Activated CD4-positive, alpha-beta T cell treated with anti-CD3 and anti-CD28 coated beads, Interleukin-2, amount 10 ng/mL, durations not matched to agents 7 days and 5 days (primary cell): ENCODE measurements around the gene C10orf95. TPM values are rescaled to one million over a fixed set of nuclear protein-coding genes. Genes with fewer than 3 reads are reported as not detected.

ENCODE experiments used
- CTCF ChIA-PET: fragments of 350-600 bp; sonication (Branson Sonifier 250); formaldehyde crosslinking; loops from one replicate; lab custom pipeline; 2021; ENCODE audit warnings: antibody characterized with exemption; lab: Charles Lee
- POLR2A ChIA-PET: fragments of 350-600 bp; sonication (Branson Sonifier 250); formaldehyde crosslinking; loops from one replicate; lab custom pipeline; 2021; ENCODE audit warnings: antibody characterized with exemption; lab: Charles Lee
- DNase-seq: peaks from one replicate; pipeline ENCODE4 v3.0.0-alpha.2; 2020
- H3K27ac Mint-ChIP-seq: one replicate; pipeline ENCODE4 v1.8.0; 2021; ENCODE audit warnings: mild to moderate bottlenecking, moderate library complexity, mixed read lengths
- H3K27me3 Mint-ChIP-seq: one replicate; pipeline ENCODE4 v1.8.0; 2021; ENCODE audit warnings: mixed read lengths
- H3K36me3 Mint-ChIP-seq: one replicate; pipeline ENCODE4 v1.8.0; 2021; ENCODE audit warnings: low read depth, mixed read lengths
- H3K4me1 Mint-ChIP-seq: one replicate; pipeline ENCODE4 v1.8.0; 2021; ENCODE audit warnings: mixed read lengths
- H3K4me3 Mint-ChIP-seq: one replicate; pipeline ENCODE4 v1.8.0; 2021; ENCODE audit warnings: mild to moderate bottlenecking, moderate library complexity, mixed read lengths
- H3K9me3 Mint-ChIP-seq: one replicate; pipeline ENCODE4 v1.8.0; 2021; ENCODE audit warnings: mixed read lengths
- total RNA-seq, 2 experiments: library from RNA; stranded (reverse); gene quantifications; one replicate each; pipeline ENCODE4 v1.2.3, GENCODE V29; 2021

C10orf95 gene
- total RNA-seq, 2 experiments from 2014 or later: 0.17 TPM; not detected in 1

- ChIA-PET POLR2A (no interaction called here), CTCF (interaction anchor here (0.8 to 5.6 kb wide), 9 partner anchors 8 to 232 kb away, joined by 3 to 65 read pairs (median 9); partner anchors contain the start of genes CUEDC2 and FBXL15)
- H3K4me1 Mint-ChIP-seq: peaks cover 31% of the 10 kb centered on the region
- H3K4me3 Mint-ChIP-seq: peak overlapping the region; percentile 59
- no peaks in the 10 kb centered on the region for H3K9me3 Mint-ChIP-seq
- H3K27ac Mint-ChIP-seq: peak overlapping the region; percentile 44
- no peak for DNase-seq
- peaks cover 27% of the 10 kb centered on the region for H3K27me3 Mint-ChIP-seq
- H3K36me3 Mint-ChIP-seq: peaks cover 2% of the 10 kb centered on the region
Observed at GRCh38 chr10:102411341-102412255, 39.7 kb downstream of the C10orf95 start.

DNA sequence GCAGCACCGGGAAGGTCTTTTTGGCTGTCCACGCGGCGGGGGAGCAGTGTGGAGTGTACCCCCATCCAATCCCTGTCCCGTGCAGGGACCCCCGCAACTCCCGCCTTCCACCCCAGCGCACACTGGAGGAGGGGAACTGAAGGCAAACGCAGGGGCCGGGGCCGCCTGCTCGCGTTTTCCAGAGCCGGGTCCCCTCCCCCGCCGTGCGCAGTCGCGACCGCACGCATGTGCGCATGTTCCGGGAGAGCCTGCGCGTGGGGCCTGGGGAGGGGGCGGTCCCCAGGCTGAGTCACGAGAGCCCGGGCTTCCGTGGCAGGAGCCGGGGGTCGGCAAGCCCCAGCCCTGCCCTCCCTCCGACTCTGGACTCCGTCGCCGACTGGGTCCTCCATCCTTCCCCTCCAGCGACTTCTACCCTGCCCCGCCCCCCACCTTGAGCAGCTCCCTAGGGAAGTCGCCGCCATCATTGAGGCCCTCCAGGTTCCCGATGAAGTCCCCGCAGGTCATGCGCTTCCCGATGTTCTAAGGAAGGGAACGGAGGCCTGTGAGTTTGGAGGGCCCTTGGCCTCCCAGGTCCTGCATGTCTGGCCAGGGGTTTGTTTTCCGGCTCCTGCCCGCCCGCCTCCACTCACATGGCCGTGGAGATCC, 40.8 kb downstream of the C10orf95 start:
- Mint-ChIP-seq H3K27ac (no peak overlapping the region), H3K36me3 (peaks cover 2% of the 10 kb centered on the region), H3K4me1 (peaks cover 31% of the 10 kb centered on the region), H3K4me3 (peak overlapping the region; percentile 59), H3K9me3 (no peaks in the 10 kb centered on the region), H3K27me3 (peaks cover 24% of the 10 kb centered on the region)
- CTCF ChIA-PET: interaction anchor here (1.0 to 5.6 kb wide), 7 partner anchors 11 to 180 kb away, joined by 3 to 65 read pairs (median 10); partner anchors contain the start of genes CUEDC2, FBXL15 and NFKB2
- peak; percentile 54 for DNase-seq
- POLR2A ChIA-PET: no interaction called here

GRCh38 chr10:102409604-102410428, 41.5 kb downstream of the C10orf95 start:
- Mint-ChIP-seq H3K4me3 (peak overlapping the region; percentile 39), H3K27me3 (peaks cover 24% of the 10 kb centered on the region), H3K9me3 (no peaks in the 10 kb centered on the region), H3K4me1 (peaks cover 31% of the 10 kb centered on the region), H3K36me3 (peaks cover 2% of the 10 kb centered on the region), H3K27ac (peak overlapping the region; percentile 22)
- POLR2A ChIA-PET: interaction anchor here (0.6 kb wide), 1 partner anchor 252 kb away, joined by 3 read pairs; no protein-coding TSS in a partner anchor
- CTCF ChIA-PET: interaction anchor here (1.0 to 5.6 kb wide), 7 partner anchors 11 to 179 kb away, joined by 4 to 65 read pairs (median 10); partner anchors contain the start of genes CUEDC2, FBXL15 and NFKB2
- DNase-seq: no peak

DNA sequence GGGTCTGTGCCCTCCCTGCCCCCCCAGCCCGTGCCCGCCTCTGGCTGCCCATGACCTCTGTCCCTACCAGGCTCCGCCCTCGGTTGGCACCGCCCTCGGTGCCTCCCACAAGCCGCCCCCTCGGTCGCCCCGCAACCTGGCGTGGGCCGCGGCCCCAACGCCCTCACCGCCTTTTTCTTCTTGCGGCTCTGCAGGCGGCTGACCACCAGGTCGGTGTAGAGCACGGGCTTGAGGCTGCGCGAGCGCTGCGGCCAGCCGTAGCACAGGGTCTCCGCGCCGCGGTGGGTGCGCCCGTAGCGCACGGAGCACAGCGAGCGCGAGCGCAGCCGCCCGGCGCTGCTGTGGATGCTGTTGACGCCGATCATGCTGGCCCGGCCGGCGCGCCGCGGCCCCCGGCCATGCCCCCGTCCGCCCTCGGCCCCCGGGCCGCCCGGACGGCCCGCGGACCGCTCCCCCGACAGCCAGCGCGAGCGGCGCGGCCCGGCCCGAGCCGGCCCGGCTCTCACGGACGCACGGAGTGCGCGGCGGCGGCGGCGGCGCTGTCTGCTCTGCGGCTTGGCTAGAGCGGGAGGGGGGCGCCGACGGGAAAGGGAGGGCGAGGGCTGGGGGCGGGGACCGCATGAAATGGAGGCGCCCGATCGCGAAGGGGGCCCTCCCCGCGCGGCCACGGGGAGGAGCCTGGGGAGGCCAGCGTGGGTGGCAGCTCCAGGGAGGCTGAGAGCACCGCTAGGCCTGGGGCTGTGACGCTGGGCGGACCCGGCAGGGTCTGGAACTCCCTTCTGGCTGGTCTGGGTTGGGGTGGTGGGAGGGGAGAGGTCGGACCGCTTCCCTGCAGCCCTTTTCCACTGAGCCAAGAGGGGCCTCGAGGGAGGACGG, 42.4 kb downstream of the C10orf95 start:
- ChIA-PET CTCF (interaction anchor here (1.0 to 5.6 kb wide), 5 partner anchors 10 to 178 kb away, joined by 4 to 65 read pairs (median 33); partner anchors contain the start of genes FBXL15 and NFKB2), POLR2A (no interaction called here)
- Mint-ChIP-seq H3K4me1 (peaks cover 31% of the 10 kb centered on the region), H3K27me3 (peaks cover 24% of the 10 kb centered on the region), H3K4me3 (peak overlapping the region; percentile 44), H3K9me3 (no peaks in the 10 kb centered on the region), H3K36me3 (peaks cover 2% of the 10 kb centered on the region), H3K27ac (no peak overlapping the region)
- peak; percentile 51 for DNase-seq

GRCh38 chr10:102408131-102408727, 43.1 kb downstream of the C10orf95 start:
- CTCF ChIA-PET: interaction anchor here (4.6 to 5.6 kb wide), 2 partner anchors 12 to 14 kb away, joined by 31 to 39 read pairs; partner anchors contain the start of genes FBXL15 and NFKB2
- POLR2A ChIA-PET: no interaction called here
- peaks cover 24% of the 10 kb centered on the region for H3K27me3 Mint-ChIP-seq
- H3K4me3 Mint-ChIP-seq: peak overlapping the region; percentile 26
- no peak for DNase-seq
- peaks cover 2% of the 10 kb centered on the region for H3K36me3 Mint-ChIP-seq
- H3K9me3 Mint-ChIP-seq: no peaks in the 10 kb centered on the region
- peaks cover 29% of the 10 kb centered on the region for H3K4me1 Mint-ChIP-seq
- no peak overlapping the region for H3K27ac Mint-ChIP-seq

- Mint-ChIP-seq H3K27ac (no peak overlapping the region), H3K4me3 (no peak overlapping the region), H3K9me3 (no peaks in the 10 kb centered on the region), H3K36me3 (peaks cover 2% of the 10 kb centered on the region), H3K4me1 (peaks cover 23% of the 10 kb centered on the region), H3K27me3 (peaks cover 23% of the 10 kb centered on the region)
- CTCF ChIA-PET: interaction anchor here (0.6 to 6.5 kb wide), 5 partner anchors 12 to 262 kb away, joined by 3 to 51 read pairs (median 31); partner anchors contain the start of genes FBXL15 and NFKB2
- POLR2A ChIA-PET: no interaction called here
- DNase-seq: no peak
Observed at GRCh38 chr10:102407425-102408130, 43.8 kb downstream of the C10orf95 start.

DNA sequence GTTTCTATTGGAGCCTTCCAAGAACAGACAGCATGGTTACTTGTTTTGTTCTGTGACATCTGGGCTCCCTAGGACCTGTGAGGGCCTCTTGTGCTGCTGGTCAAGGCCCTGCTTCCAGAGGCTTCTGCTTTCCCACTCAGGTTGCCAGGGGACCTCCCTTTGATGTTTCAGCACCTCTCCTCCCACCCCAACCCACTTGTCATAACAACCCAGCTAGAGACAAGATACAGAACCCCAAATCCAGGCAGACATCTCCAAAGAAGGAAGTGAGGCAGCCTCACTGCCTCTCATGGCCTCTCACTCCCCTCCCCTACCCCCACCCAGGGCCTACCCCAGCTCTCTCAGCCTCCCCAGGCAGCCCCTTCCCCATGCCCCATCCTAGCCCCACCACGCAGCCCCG, 44.5 kb downstream of the C10orf95 start:
- CTCF ChIA-PET: interaction anchor here (4.6 to 6.5 kb wide), 3 partner anchors 11 to 176 kb away, joined by 31 to 51 read pairs (median 39); partner anchors contain the start of genes FBXL15 and NFKB2
- peaks cover 2% of the 10 kb centered on the region for H3K36me3 Mint-ChIP-seq
- peaks cover 23% of the 10 kb centered on the region for H3K27me3 Mint-ChIP-seq
- H3K4me1 Mint-ChIP-seq: peaks cover 22% of the 10 kb centered on the region
- no peaks in the 10 kb centered on the region for H3K9me3 Mint-ChIP-seq
- POLR2A ChIA-PET: no interaction called here
- H3K27ac Mint-ChIP-seq: no peak overlapping the region
- H3K4me3 Mint-ChIP-seq: no peak overlapping the region
- no peak for DNase-seq

DNA sequence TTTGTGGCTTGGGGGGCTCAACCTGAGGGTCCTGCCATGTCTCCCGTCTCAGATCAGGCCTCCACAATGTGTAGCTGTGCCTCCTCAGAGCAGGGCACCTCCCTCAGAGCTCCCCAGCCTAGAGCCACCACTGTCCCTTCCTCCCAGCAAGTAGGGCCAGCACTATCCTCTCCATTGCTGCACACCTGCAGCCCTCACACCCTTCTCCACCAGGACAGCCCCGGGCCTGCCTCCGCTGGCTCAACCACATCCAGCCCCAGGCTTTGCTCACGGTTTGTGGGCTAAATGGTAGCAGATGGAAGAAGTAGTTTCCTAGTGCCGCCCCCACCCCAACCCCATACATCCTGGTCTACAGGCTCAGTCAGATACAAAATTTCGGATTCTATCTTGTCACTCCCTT, 45.7 kb downstream of the C10orf95 start:
- Mint-ChIP-seq H3K27ac (no peak overlapping the region), H3K27me3 (peaks cover 13% of the 10 kb centered on the region), H3K36me3 (peaks cover 5% of the 10 kb centered on the region), H3K9me3 (no peaks in the 10 kb centered on the region), H3K4me3 (no peak overlapping the region), H3K4me1 (peaks cover 13% of the 10 kb centered on the region)
- CTCF ChIA-PET: interaction anchor here (0.6 to 6.5 kb wide), 6 partner anchors 10 to 175 kb away, joined by 3 to 51 read pairs (median 18); partner anchors contain the start of genes FBXL15 and NFKB2
- DNase-seq: no peak
- POLR2A ChIA-PET: no interaction called here

- Mint-ChIP-seq H3K9me3 (no peaks in the 10 kb centered on the region), H3K36me3 (peaks cover 10% of the 10 kb centered on the region), H3K27ac (no peak overlapping the region), H3K27me3 (peaks cover 12% of the 10 kb centered on the region), H3K4me1 (peaks cover 14% of the 10 kb centered on the region), H3K4me3 (no peak overlapping the region)
- ChIA-PET POLR2A (no interaction called here), CTCF (interaction anchor here (0.6 to 6.5 kb wide), 8 partner anchors 9 to 235 kb away, joined by 3 to 51 read pairs (median 4); partner anchors contain the start of genes FBXL15 and NFKB2)
- no peak for DNase-seq
Observed at GRCh38 chr10:102405108-102405571, 46.2 kb downstream of the C10orf95 start.
